ENCODE results near the gene PHLPP1.

DNA sequence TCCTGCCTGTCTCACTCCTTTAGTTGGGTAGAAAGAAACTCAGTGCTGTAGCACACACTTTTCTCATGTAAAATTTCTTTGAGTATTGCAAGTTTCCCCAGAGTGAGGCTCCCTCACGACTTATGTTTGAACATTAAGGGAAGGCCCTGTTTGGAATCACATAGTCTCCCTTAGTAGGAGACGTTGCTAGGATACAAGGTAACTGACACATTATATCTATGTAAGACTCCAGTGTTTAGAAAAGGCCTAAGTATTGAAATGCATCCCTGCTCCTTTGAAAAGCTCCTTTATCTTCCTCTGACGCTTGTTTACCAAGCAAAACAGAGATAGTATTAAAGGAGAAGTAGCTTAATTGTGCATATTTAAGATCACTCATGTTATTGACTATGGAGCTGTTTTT is 248.2 kb downstream of the PHLPP1 start:
- TF ChIP-seq, protein P1, sequence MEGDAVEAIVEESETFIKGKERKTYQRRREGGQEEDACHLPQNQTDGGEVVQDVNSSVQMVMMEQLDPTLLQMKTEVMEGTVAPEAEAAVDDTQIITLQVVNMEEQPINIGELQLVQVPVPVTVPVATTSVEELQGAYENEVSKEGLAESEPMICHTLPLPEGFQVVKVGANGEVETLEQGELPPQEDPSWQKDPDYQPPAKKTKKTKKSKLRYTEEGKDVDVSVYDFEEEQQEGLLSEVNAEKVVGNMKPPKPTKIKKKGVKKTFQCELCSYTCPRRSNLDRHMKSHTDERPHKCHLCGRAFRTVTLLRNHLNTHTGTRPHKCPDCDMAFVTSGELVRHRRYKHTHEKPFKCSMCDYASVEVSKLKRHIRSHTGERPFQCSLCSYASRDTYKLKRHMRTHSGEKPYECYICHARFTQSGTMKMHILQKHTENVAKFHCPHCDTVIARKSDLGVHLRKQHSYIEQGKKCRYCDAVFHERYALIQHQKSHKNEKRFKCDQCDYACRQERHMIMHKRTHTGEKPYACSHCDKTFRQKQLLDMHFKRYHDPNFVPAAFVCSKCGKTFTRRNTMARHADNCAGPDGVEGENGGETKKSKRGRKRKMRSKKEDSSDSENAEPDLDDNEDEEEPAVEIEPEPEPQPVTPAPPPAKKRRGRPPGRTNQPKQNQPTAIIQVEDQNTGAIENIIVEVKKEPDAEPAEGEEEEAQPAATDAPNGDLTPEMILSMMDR (conservative IDR thresholded peaks at IDR 0.05; ENCODE audit: low read depth in 2 of 2), result no peak
- no peak for TF ChIP-seq POLR2AphosphoS5 (IDR thresholded peaks at IDR 0.05; ENCODE audit: low read depth)
